Activated naive CD4-positive, alpha-beta T cell treated with Interleukin-2 at 50 U/mL for 16 hours (primary cell): ENCODE results near the gene WNT6.
"Not testable (repeated sequence)": the region's sequence is repeated elsewhere in the genome, so short reads cannot be mapped to it uniquely, and the experiment has no call there.

Experiments used
- DNase-seq: peaks from one replicate; pipeline ENCODE4 v3.0.0-alpha.2; 2020

Gene WNT6

GRCh38 chr2:218831378-218831990 is 28.1 kb upstream of the WNT6 start, which contains the start of gene PRKAG3:
Gene PRKAG3 (minus strand): TSS chr2:218831803.
- DNase-seq: no peak

GRCh38 chr2:218832081-218832480 is 27.5 kb upstream of the WNT6 start:
- DNase-seq: no peak

GRCh38 chr2:218832520-218832919 is 27.1 kb upstream of the WNT6 start:
- DNase-seq: no peak

GRCh38 chr2:218833023-218833609 is 26.5 kb upstream of the WNT6 start:
- DNase-seq: no peak

GRCh38 chr2:218834685-218835084 is 24.9 kb upstream of the WNT6 start:
- DNase-seq: no peak

- no peak for DNase-seq
Measured at GRCh38 chr2:218837495-218837894, 22.1 kb upstream of the WNT6 start.

- no peak for DNase-seq
Measured at GRCh38 chr2:218839430-218839829, 20.2 kb upstream of the WNT6 start.

GRCh38 chr2:218839888-218840287 is 19.7 kb upstream of the WNT6 start:
- DNase-seq: no peak

GRCh38 chr2:218844334-218844733 is 15.3 kb upstream of the WNT6 start:
- not testable (repeated sequence) for DNase-seq

- DNase-seq: not testable (repeated sequence)
Measured at GRCh38 chr2:218846963-218847362, 12.6 kb upstream of the WNT6 start.

GRCh38 chr2:218849721-218850120 is 9.9 kb upstream of the WNT6 start:
- no peak for DNase-seq

- DNase-seq: no peak
Measured at GRCh38 chr2:218850796-218851195, 8.8 kb upstream of the WNT6 start.

- DNase-seq: no peak
Measured at GRCh38 chr2:218851286-218851685, 8.3 kb upstream of the WNT6 start.

- DNase-seq: peak; percentile 71
Measured at GRCh38 chr2:218852911-218853667, 6.5 kb upstream of the WNT6 start.

GRCh38 chr2:218853766-218854165 is 5.8 kb upstream of the WNT6 start:
- no peak for DNase-seq

GRCh38 chr2:218854860-218855259 is 4.7 kb upstream of the WNT6 start:
- DNase-seq: no peak

- DNase-seq: no peak
Measured at GRCh38 chr2:218855305-218856166, 4.1 kb upstream of the WNT6 start.

- no peak for DNase-seq
Measured at GRCh38 chr2:218856167-218856895, 3.3 kb upstream of the WNT6 start.

GRCh38 chr2:218856896-218857243 is 2.7 kb upstream of the WNT6 start:
- DNase-seq: no peak

- DNase-seq: no peak
Measured at GRCh38 chr2:218857371-218858137, 2.1 kb upstream of the WNT6 start.

GRCh38 chr2:218858138-218858445 is 1.5 kb upstream of the WNT6 start:
- DNase-seq: no peak
